Measurements from ENCODE around the gene SNRNP40.
"Not testable (repeated sequence)": the region's sequence is repeated elsewhere in the genome, so short reads cannot be mapped to it uniquely, and the experiment has no call there.

The SNRNP40 gene

GRCh38 chr1:31273619-31274018, 23.0 kb downstream of the SNRNP40 start:
- H3K9me3 ChIP-seq (ENCODE audit: control insufficient read depth, low read depth, low read length), result no peaks in the 10 kb centered on the region
- H3K4me1 ChIP-seq (ENCODE audit: control insufficient read depth, low read depth, low read length), result no peaks in the 10 kb centered on the region
- no peak overlapping the region for H3K9ac ChIP-seq (ENCODE audit: low read length)
- no peak overlapping the region for H3K4me3 ChIP-seq (ENCODE audit: low read length)
- peaks cover 92% of the 10 kb centered on the region for H3K36me3 ChIP-seq (ENCODE audit: control insufficient read depth, low read depth, low read length)
- no peak overlapping the region for H3K27ac ChIP-seq (ENCODE audit: low read length)
- no peaks in the 10 kb centered on the region for H3K27me3 ChIP-seq (ENCODE audit: control insufficient read depth, insufficient read depth, low read length)

- H3K36me3 ChIP-seq (ENCODE audit: control insufficient read depth, low read depth, low read length), result peaks cover 90% of the 10 kb centered on the region
- H3K4me1 ChIP-seq (ENCODE audit: control insufficient read depth, low read depth, low read length), result no peaks in the 10 kb centered on the region
- H3K27ac ChIP-seq (ENCODE audit: low read length), result no peak overlapping the region
- H3K9me3 ChIP-seq (ENCODE audit: control insufficient read depth, low read depth, low read length), result no peaks in the 10 kb centered on the region
- no peaks in the 10 kb centered on the region for H3K27me3 ChIP-seq (ENCODE audit: control insufficient read depth, insufficient read depth, low read length)
- no peak overlapping the region for H3K9ac ChIP-seq (ENCODE audit: low read length)
- H3K4me3 ChIP-seq (ENCODE audit: low read length), result no peak overlapping the region
Observed at GRCh38 chr1:31272369-31272768, 24.2 kb downstream of the SNRNP40 start.

GRCh38 chr1:31266547-31266946, 30.0 kb downstream of the SNRNP40 start:
- Histone ChIP-seq H3K27ac (ENCODE audit: low read length) (no peak overlapping the region), H3K4me3 (ENCODE audit: low read length) (no peak overlapping the region), H3K4me1 (ENCODE audit: control insufficient read depth, low read depth, low read length) (no peaks in the 10 kb centered on the region), H3K36me3 (ENCODE audit: control insufficient read depth, low read depth, low read length) (peaks cover 89% of the 10 kb centered on the region), H3K9me3 (ENCODE audit: control insufficient read depth, low read depth, low read length) (no peaks in the 10 kb centered on the region), H3K27me3 (ENCODE audit: control insufficient read depth, insufficient read depth, low read length) (no peaks in the 10 kb centered on the region), H3K9ac (ENCODE audit: low read length) (no peak overlapping the region)

- Histone ChIP-seq H3K4me1 (ENCODE audit: control insufficient read depth, low read depth, low read length) (no peaks in the 10 kb centered on the region), H3K27me3 (ENCODE audit: control insufficient read depth, insufficient read depth, low read length) (no peaks in the 10 kb centered on the region), H3K9ac (ENCODE audit: low read length) (no peak overlapping the region), H3K36me3 (ENCODE audit: control insufficient read depth, low read depth, low read length) (peaks cover 86% of the 10 kb centered on the region), H3K9me3 (ENCODE audit: control insufficient read depth, low read depth, low read length) (no peaks in the 10 kb centered on the region), H3K4me3 (ENCODE audit: low read length) (no peak overlapping the region), H3K27ac (ENCODE audit: low read length) (no peak overlapping the region)
Observed at GRCh38 chr1:31264790-31265386, 31.7 kb downstream of the SNRNP40 start.

GRCh38 chr1:31263408-31263807, 33.2 kb downstream of the SNRNP40 start:
- no peaks in the 10 kb centered on the region for H3K9me3 ChIP-seq (ENCODE audit: control insufficient read depth, low read depth, low read length)
- no peak overlapping the region for H3K4me3 ChIP-seq (ENCODE audit: low read length)
- H3K27me3 ChIP-seq (ENCODE audit: control insufficient read depth, insufficient read depth, low read length), result no peaks in the 10 kb centered on the region
- H3K9ac ChIP-seq (ENCODE audit: low read length), result no peak overlapping the region
- no peak overlapping the region for H3K27ac ChIP-seq (ENCODE audit: low read length)
- H3K4me1 ChIP-seq (ENCODE audit: control insufficient read depth, low read depth, low read length), result no peaks in the 10 kb centered on the region
- peaks cover 84% of the 10 kb centered on the region for H3K36me3 ChIP-seq (ENCODE audit: control insufficient read depth, low read depth, low read length)

GRCh38 chr1:31262393-31262792, 34.2 kb downstream of the SNRNP40 start:
- peaks cover 86% of the 10 kb centered on the region for H3K36me3 ChIP-seq (ENCODE audit: control insufficient read depth, low read depth, low read length)
- not testable (repeated sequence) for H3K9ac ChIP-seq (ENCODE audit: low read length); H3K9me3 ChIP-seq (ENCODE audit: control insufficient read depth, low read depth, low read length); H3K27ac ChIP-seq (ENCODE audit: low read length); H3K4me1 ChIP-seq (ENCODE audit: control insufficient read depth, low read depth, low read length); H3K4me3 ChIP-seq (ENCODE audit: low read length); H3K27me3 ChIP-seq (ENCODE audit: control insufficient read depth, insufficient read depth, low read length)

- H3K9ac ChIP-seq (ENCODE audit: low read length), result no peak overlapping the region
- H3K36me3 ChIP-seq (ENCODE audit: control insufficient read depth, low read depth, low read length), result peaks cover 85% of the 10 kb centered on the region
- H3K27ac ChIP-seq (ENCODE audit: low read length), result no peak overlapping the region
- H3K4me1 ChIP-seq (ENCODE audit: control insufficient read depth, low read depth, low read length), result no peaks in the 10 kb centered on the region
- H3K9me3 ChIP-seq (ENCODE audit: control insufficient read depth, low read depth, low read length), result no peaks in the 10 kb centered on the region
- H3K27me3 ChIP-seq (ENCODE audit: control insufficient read depth, insufficient read depth, low read length), result no peaks in the 10 kb centered on the region
- no peak overlapping the region for H3K4me3 ChIP-seq (ENCODE audit: low read length)
Observed at GRCh38 chr1:31261916-31262315, 34.7 kb downstream of the SNRNP40 start.

GRCh38 chr1:31259746-31260145, 36.8 kb downstream of the SNRNP40 start:
- no peaks in the 10 kb centered on the region for H3K9me3 ChIP-seq (ENCODE audit: control insufficient read depth, low read depth, low read length)
- no peak overlapping the region for H3K27ac ChIP-seq (ENCODE audit: low read length)
- H3K27me3 ChIP-seq (ENCODE audit: control insufficient read depth, insufficient read depth, low read length), result no peaks in the 10 kb centered on the region
- no peak overlapping the region for H3K9ac ChIP-seq (ENCODE audit: low read length)
- no peak overlapping the region for H3K4me3 ChIP-seq (ENCODE audit: low read length)
- no peaks in the 10 kb centered on the region for H3K4me1 ChIP-seq (ENCODE audit: control insufficient read depth, low read depth, low read length)
- peaks cover 68% of the 10 kb centered on the region for H3K36me3 ChIP-seq (ENCODE audit: control insufficient read depth, low read depth, low read length)

GRCh38 chr1:31258581-31258980, 38.0 kb downstream of the SNRNP40 start:
- Histone ChIP-seq H3K36me3 (ENCODE audit: control insufficient read depth, low read depth, low read length) (peaks cover 58% of the 10 kb centered on the region), H3K4me1 (ENCODE audit: control insufficient read depth, low read depth, low read length) (no peaks in the 10 kb centered on the region), H3K9ac (ENCODE audit: low read length) (no peak overlapping the region), H3K27ac (ENCODE audit: low read length) (no peak overlapping the region), H3K4me3 (ENCODE audit: low read length) (no peak overlapping the region), H3K27me3 (ENCODE audit: control insufficient read depth, insufficient read depth, low read length) (no peaks in the 10 kb centered on the region), H3K9me3 (ENCODE audit: control insufficient read depth, low read depth, low read length) (no peaks in the 10 kb centered on the region)

GRCh38 chr1:31257213-31257612, 39.4 kb downstream of the SNRNP40 start:
- no peaks in the 10 kb centered on the region for H3K9me3 ChIP-seq (ENCODE audit: control insufficient read depth, low read depth, low read length)
- peaks cover 48% of the 10 kb centered on the region for H3K36me3 ChIP-seq (ENCODE audit: control insufficient read depth, low read depth, low read length)
- H3K4me1 ChIP-seq (ENCODE audit: control insufficient read depth, low read depth, low read length), result no peaks in the 10 kb centered on the region
- H3K9ac ChIP-seq (ENCODE audit: low read length), result no peak overlapping the region
- no peak overlapping the region for H3K27ac ChIP-seq (ENCODE audit: low read length)
- H3K4me3 ChIP-seq (ENCODE audit: low read length), result no peak overlapping the region
- H3K27me3 ChIP-seq (ENCODE audit: control insufficient read depth, insufficient read depth, low read length), result no peaks in the 10 kb centered on the region

- Histone ChIP-seq H3K9ac (ENCODE audit: low read length) (no peak overlapping the region), H3K27ac (ENCODE audit: low read length) (no peak overlapping the region), H3K4me1 (ENCODE audit: control insufficient read depth, low read depth, low read length) (no peaks in the 10 kb centered on the region), H3K36me3 (ENCODE audit: control insufficient read depth, low read depth, low read length) (no peaks in the 10 kb centered on the region), H3K9me3 (ENCODE audit: control insufficient read depth, low read depth, low read length) (no peaks in the 10 kb centered on the region), H3K4me3 (ENCODE audit: low read length) (no peak overlapping the region), H3K27me3 (ENCODE audit: control insufficient read depth, insufficient read depth, low read length) (no peaks in the 10 kb centered on the region)
Observed at GRCh38 chr1:31249854-31250253, 46.7 kb downstream of the SNRNP40 start.

GRCh38 chr1:31248276-31248675, 48.3 kb downstream of the SNRNP40 start:
- H3K36me3 ChIP-seq (ENCODE audit: control insufficient read depth, low read depth, low read length), result no peaks in the 10 kb centered on the region
- no peak overlapping the region for H3K27ac ChIP-seq (ENCODE audit: low read length)

More at GRCh38 chr1:31248276-31248675, 48.3 kb downstream of the SNRNP40 start:
- Histone ChIP-seq H3K4me3 (ENCODE audit: low read length) (no peak overlapping the region), H3K27me3 (ENCODE audit: control insufficient read depth, insufficient read depth, low read length) (no peaks in the 10 kb centered on the region), H3K9ac (ENCODE audit: low read length) (no peak overlapping the region), H3K4me1 (ENCODE audit: control insufficient read depth, low read depth, low read length) (no peaks in the 10 kb centered on the region), H3K9me3 (ENCODE audit: control insufficient read depth, low read depth, low read length) (no peaks in the 10 kb centered on the region)

All from iPS-18a (cell line).